ENCODE measurements around the gene SH2B3.

SH2B3 gene

DNA sequence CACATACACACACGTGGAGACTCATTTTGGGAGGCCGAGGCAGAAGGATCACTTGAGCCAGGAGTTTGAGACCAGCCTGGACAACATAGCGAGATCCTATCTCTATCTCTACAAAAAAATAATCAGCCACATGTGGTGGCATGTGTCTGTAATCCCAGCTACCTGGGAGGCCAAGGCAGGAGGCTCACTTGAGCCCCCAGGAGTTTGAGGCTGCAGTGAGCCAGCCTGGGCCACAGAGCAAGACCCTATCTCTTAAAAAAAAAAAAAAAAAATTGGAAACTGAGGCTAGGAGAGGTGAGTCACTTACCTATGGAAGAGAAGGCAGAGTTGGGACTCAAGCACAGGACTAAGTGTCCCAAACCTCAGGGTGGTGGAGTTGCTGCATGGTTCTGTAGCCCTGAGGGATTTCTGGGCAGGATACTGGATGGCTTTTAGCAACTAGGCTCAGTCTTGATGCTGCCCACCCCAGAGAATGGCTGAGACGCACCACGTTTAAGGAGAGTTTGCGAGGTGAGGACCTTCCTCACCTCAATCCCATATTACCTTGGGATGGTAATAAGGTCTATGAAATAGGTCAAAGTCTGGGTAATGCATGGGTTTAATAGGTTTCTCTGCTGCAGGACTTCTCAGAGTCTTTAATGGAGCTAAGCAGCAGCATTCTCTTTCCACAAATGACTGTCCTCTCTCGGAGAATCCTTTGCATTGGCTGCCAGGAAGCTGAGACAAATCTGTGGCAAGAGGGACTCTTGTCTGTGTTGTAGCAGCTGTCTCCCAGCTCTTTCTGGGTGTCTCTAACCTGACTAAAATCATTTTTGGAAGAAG, 35.6 kb downstream of the SH2B3 start:
- H3K4me3 ChIP-seq (ENCODE audit: low read depth, low read length): no peak overlapping the region
- no peak for DNase-seq (ENCODE audit: low read depth)
- TF ChIP-seq, protein P1, sequence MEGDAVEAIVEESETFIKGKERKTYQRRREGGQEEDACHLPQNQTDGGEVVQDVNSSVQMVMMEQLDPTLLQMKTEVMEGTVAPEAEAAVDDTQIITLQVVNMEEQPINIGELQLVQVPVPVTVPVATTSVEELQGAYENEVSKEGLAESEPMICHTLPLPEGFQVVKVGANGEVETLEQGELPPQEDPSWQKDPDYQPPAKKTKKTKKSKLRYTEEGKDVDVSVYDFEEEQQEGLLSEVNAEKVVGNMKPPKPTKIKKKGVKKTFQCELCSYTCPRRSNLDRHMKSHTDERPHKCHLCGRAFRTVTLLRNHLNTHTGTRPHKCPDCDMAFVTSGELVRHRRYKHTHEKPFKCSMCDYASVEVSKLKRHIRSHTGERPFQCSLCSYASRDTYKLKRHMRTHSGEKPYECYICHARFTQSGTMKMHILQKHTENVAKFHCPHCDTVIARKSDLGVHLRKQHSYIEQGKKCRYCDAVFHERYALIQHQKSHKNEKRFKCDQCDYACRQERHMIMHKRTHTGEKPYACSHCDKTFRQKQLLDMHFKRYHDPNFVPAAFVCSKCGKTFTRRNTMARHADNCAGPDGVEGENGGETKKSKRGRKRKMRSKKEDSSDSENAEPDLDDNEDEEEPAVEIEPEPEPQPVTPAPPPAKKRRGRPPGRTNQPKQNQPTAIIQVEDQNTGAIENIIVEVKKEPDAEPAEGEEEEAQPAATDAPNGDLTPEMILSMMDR (IDR thresholded peaks at IDR 0.05; ENCODE audit: control insufficient read depth, extremely low read depth, insufficient read depth): no peak

DNA sequence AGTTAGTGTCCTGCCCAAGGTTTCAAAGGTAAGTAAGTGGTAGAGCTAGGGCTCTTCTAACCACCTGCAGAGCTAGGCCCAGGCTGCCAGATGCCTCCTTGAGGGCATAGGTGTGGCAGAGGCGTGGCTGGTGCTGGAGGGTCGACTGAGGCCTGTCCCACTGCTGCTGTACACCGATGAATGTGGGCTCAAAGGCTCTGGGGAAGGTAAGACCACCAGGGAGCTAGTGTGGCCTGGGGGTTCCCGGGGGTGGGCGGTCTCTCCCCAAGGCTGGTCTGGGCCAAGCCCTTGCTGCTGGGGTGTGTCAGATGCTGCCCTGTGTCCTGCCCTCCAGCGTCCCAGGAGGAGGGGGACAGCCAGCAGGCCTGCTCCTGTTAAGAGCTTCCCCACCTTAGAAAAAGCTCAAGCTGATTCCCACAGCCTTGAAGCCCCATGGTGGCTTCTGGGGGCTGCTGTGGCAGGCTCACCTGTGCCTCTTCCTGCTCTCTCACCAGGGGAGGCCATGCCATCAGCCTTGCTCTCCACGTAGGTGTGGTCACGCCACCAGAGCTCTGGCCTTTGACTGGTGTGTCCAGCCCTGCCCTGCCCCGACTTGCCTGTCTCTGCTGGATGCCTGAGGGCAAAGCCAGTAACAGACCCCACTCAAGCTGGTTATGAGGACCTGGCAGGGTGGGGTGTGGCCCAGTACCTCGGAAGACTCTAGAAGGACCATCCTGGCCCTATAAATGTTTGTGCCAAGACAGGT, 36.8 kb downstream of the SH2B3 start:
- TF ChIP-seq, protein P1 (IDR thresholded peaks at IDR 0.05; ENCODE audit: control insufficient read depth, extremely low read depth, insufficient read depth): no peak
- DNase-seq (ENCODE audit: low read depth): no peak
- H3K4me3 ChIP-seq (ENCODE audit: low read depth, low read length): no peak overlapping the region

DNA sequence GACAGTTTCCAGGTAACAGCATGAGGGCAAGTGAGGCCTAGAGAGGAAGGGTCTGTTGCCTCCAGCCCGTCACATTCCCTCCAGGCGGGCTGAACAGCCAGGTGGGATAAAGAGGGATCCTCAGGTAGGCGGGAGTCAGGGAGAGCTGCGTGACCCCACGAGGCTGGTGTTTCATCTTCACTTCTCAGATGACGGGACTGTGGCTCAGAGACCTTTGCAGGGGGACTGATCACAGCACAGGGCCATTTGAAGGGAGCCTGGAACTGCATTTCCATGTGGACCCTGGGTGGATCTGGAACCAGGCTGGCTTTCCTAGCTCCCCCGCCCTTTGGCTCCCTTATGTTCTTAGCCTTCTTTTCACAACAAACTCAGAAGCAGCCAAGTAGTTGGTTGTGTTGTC, 37.4 kb downstream of the SH2B3 start:
- DNase-seq (ENCODE audit: low read depth): no peak
- TF ChIP-seq, protein P1 (IDR thresholded peaks at IDR 0.05; ENCODE audit: control insufficient read depth, extremely low read depth, insufficient read depth): no peak
- H3K4me3 ChIP-seq (ENCODE audit: low read depth, low read length): no peak overlapping the region

DNA sequence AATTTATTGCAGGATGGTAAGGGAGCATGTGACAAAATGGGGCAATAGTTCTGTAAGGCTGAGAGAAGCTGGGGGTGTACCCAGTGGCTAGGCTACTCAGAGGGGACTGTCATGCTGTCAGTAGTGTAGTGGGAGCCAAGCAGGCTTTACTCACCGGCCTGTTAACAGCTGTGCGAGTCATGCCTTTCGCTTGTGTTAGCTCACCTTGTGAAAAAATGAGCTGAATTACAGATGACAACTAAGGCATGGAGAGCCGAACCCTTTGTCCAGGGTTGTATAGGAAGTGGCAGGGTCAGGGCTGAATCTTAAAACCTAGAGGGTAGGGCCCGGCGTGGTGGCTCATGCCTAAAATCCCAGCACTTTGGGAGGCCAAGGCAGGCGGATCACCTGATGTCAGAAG, 37.9 kb downstream of the SH2B3 start:
- DNase-seq (ENCODE audit: low read depth): no peak
- TF ChIP-seq, protein P1 (IDR thresholded peaks at IDR 0.05; ENCODE audit: control insufficient read depth, extremely low read depth, insufficient read depth): no peak
- H3K4me3 ChIP-seq (ENCODE audit: low read depth, low read length): no peak overlapping the region

DNA sequence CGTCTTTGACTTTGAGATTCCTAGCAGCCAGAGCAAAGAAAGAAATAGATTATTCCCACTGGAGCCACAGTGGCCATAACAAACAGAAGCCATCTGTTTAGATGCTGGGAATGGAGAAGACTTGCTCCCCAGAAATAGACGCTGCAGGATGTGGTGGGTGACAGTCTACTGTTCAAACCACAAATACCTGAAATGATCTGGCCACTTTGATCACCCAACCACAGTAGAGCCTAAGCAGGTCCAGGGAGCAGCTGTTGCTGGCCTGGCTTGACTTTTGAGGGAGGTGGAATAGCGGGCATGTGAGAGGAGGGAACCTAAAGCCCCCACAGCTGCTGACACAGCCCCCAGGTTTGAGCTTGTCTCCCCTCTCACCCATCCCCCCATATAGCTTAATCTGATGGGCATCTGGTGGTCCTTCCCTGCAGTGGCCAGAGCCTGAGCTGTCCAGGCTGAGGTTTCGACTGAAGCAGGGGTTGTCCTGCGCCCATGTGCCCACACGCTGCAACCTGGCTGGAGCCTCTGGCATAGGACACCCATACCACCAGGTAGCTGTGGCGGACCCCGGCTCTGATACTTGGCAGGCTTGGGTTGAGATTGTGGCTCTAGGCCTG, 38.7 kb downstream of the SH2B3 start:
- DNase-seq (ENCODE audit: low read depth): no peak
- H3K4me3 ChIP-seq (ENCODE audit: low read depth, low read length): no peak overlapping the region
- TF ChIP-seq, protein P1 (IDR thresholded peaks at IDR 0.05; ENCODE audit: control insufficient read depth, extremely low read depth, insufficient read depth): no peak

DNA sequence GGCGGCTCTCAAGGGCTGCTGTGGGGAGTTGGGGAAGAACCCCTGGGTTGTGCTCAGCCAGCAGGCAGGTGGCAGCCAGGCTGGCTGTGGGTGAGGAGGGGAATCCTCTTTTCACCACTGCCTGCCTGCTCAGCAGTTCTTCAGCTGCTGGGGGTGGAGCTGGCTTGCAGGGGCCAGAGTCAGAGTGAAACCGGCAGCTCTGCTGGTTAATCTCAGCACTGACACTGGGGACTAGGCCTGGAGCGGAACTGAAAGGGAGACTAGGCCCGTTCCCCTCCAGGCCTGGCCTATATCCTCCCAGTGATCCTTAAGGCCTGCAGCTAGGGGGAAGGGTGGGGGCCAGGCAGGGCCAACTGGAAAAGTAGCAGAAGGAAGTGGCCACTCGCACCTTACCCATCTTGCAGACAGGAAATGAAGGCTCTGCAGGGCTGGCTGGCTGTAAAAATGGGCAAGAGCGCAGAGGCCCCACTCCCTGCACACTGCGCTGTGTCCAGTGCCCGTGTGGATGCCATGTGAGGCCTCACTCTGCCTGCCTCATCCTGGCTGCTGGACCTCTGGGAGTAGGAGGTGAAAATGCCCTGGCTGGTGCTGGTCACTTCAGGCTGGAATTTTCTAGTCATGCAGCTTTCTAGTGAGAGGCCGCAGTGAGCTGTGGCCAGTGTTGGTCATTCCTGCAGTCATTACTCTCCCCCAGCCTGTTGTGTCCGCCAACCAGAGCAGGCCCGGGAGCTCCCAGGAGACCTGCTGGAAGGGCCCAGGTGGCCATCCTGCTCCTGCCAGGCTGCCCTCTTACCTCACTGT, 39.4 kb downstream of the SH2B3 start:
- H3K4me3 ChIP-seq (ENCODE audit: low read depth, low read length): peak overlapping the region; percentile 19; the same call in 1 of the 2 replicates
- DNase-seq (ENCODE audit: low read depth): no peak

More for the DNA sequence above, 39.4 kb downstream of the SH2B3 start:
- TF ChIP-seq, protein P1 (IDR thresholded peaks at IDR 0.05; ENCODE audit: control insufficient read depth, extremely low read depth, insufficient read depth): no peak

Measured in LNCaP clone FGC (cell line).